A549 (cell line): ENCODE results near the gene NHSL1. TPM values are rescaled to one million over a fixed set of nuclear protein-coding genes. Genes with fewer than 3 reads are reported as not detected.

Source experiments
- ATAC-seq, 2 experiments: fragments of 200-7000 bp in 1 of 2; fragments of >200 bp in 1 of 2; cut with Nextera tagmentation in 1 of 2; cut with Tn5 transposase in 1 of 2; 3 replicates each; pipeline versions ENCODE4 v1.8.0 to v1.9.1; 2018 to 2020; ENCODE audit warnings: mild to moderate bottlenecking in 1 of 2, moderate library complexity in 1 of 2
- CTCF ChIA-PET: fragments of 300-600 bp; sonication (Branson Sonifier 250); formaldehyde crosslinking; extraction: SDS; loops from one replicate; lab custom pipeline; 2021; ENCODE audit warnings: antibody characterized with exemption, inconsistent platforms; lab: Yijun Ruan, JAX
- POLR2A ChIA-PET: fragments of 350-600 bp; formaldehyde crosslinking; extraction: SDS; loops from one replicate; lab custom pipeline; 2021; ENCODE audit warnings: antibody characterized with exemption, inconsistent platforms; lab: Yijun Ruan, JAX
- DNase-seq, 2 experiments: peaks; one replicate each; pipeline versions ENCODE4 v3.0.0 to v3.0.0-alpha.2; 2011 to 2016; ENCODE audit warnings: low read depth in 1 of 2, low spot score in 1 of 2
- FAIRE-seq: peaks from 2 replicates; lab custom pipeline; 2011; peaks lifted over from hg19 to GRCh38; lab: Jason Lieb, UNC
- H3K27ac ChIP-seq, 2 experiments: fragments of >200 bp; sonication (Bioruptor Twin); formaldehyde crosslinking; 3 replicates each; pipeline ENCODE4 v1.5.1; 2016 to 2017
- H3K4me1 ChIP-seq: fragments of >200 bp; sonication (Bioruptor Twin); formaldehyde crosslinking; 3 replicates; pipeline ENCODE4 v1.6.1; 2016
- H3K4me2 ChIP-seq: fragments of >200 bp; sonication (Bioruptor Twin); formaldehyde crosslinking; 3 replicates; pipeline ENCODE4 v1.6.1; 2016
- H3K4me3 ChIP-seq: fragments of >200 bp; sonication (Bioruptor Twin); formaldehyde crosslinking; 3 replicates; pipeline ENCODE4 v1.5.1; 2016
- H3K9me3 ChIP-seq: fragments of >200 bp; sonication (Bioruptor Twin); formaldehyde crosslinking; 3 replicates; pipeline ENCODE4 v1.6.1; 2016
- BHLHE40 ChIP-seq: IDR thresholded peaks from 2 replicates; pipeline ENCODE4 v1.6.1; 2012; ENCODE audit warnings: low read depth, low read length, inconsistent platforms
- CEBPB ChIP-seq, 2 experiments: fragments of >200 bp in 1 of 2; sonication (Bioruptor Twin) in 1 of 2; formaldehyde crosslinking in 1 of 2; IDR thresholded peaks; 2 replicates each; pipeline ENCODE4 v1.6.1; 2012 to 2016
- CHD4 ChIP-seq: fragments of 200-600 bp; sonication (generic); IDR thresholded peaks from 2 replicates; pipeline ENCODE4 v1.6.1; 2016; ENCODE audit warnings: antibody characterized with exemption, mild to moderate bottlenecking, borderline replicate concordance
- EHF ChIP-seq: fragments of 250-450 bp; sonication (Bioruptor Pico); IDR thresholded peaks from 2 replicates; pipeline ENCODE4 v1.5.0; 2020; ENCODE audit warnings: mild to moderate bottlenecking
- ESRRA ChIP-seq: fragments of 150-350 bp; IDR thresholded peaks from 2 replicates; pipeline ENCODE4 v1.6.1; 2014; ENCODE audit warnings: mild to moderate bottlenecking, low read length, borderline replicate concordance
- FOXS1 ChIP-seq: fragments of 250-450 bp; sonication (Bioruptor Pico); IDR thresholded peaks from 2 replicates; pipeline ENCODE4 v1.5.0; 2020; ENCODE audit warnings: mild to moderate bottlenecking, moderate library complexity
- GATA3 ChIP-seq: IDR thresholded peaks from 2 replicates; pipeline ENCODE4 v1.6.1; 2012; ENCODE audit warnings: borderline replicate concordance
- HEYL ChIP-seq: fragments of 250-450 bp; sonication (Bioruptor Pico); IDR thresholded peaks from 2 replicates; pipeline ENCODE4 v1.8.0; 2021; ENCODE audit warnings: mild to moderate bottlenecking, moderate library complexity
- HOXB5 ChIP-seq: fragments of 250-450 bp; sonication (Bioruptor Pico); IDR thresholded peaks from 2 replicates; pipeline ENCODE4 v1.5.0; 2020; ENCODE audit warnings: mild to moderate bottlenecking, moderate library complexity
- JUN ChIP-seq, 2 experiments: fragments of >200 bp; sonication (Bioruptor Twin); formaldehyde crosslinking; IDR thresholded peaks; 2 replicates in 1 of 2; 3 replicates in 1 of 2; pipeline ENCODE4 v1.6.1; 2016 to 2017
- KDM5A ChIP-seq: fragments of 200-600 bp; sonication (generic); IDR thresholded peaks from 2 replicates; pipeline ENCODE4 v1.6.1; 2016; ENCODE audit warnings: antibody characterized with exemption, mild to moderate bottlenecking
- MAFK ChIP-seq: fragments of 450-650 bp; IDR thresholded peaks from 2 replicates; pipeline ENCODE4 v1.6.1; 2014; ENCODE audit not compliant: partially characterized antibody
- NPAS2 ChIP-seq: fragments of 250-450 bp; sonication (Bioruptor Pico); IDR thresholded peaks from 2 replicates; pipeline ENCODE4 v1.8.0; 2022; ENCODE audit warnings: mild to moderate bottlenecking, moderate library complexity, borderline replicate concordance
- NR3C1 ChIP-seq: fragments of >200 bp; sonication (Bioruptor Twin); formaldehyde crosslinking; IDR thresholded peaks from 3 replicates; pipeline ENCODE4 v1.6.1; 2017
- POLR2AphosphoS2 ChIP-seq: conservative IDR thresholded peaks from 2 replicates; pipeline ENCODE4 v1.6.1; 2012; ENCODE audit warnings: low read length, improper control_type of control experiment, inconsistent platforms
- RFX5 ChIP-seq: fragments of 450-650 bp; IDR thresholded peaks from 2 replicates; pipeline ENCODE4 v1.7.1; 2014; ENCODE audit warnings: antibody characterized with exemption, mild to moderate bottlenecking, moderate library complexity
- RNF2 ChIP-seq: fragments of 200-600 bp; sonication (generic); IDR thresholded peaks from 2 replicates; pipeline ENCODE4 v1.6.1; 2016; ENCODE audit warnings: low read depth, mild to moderate bottlenecking, antibody characterized with exemption, moderate library complexity, borderline replicate concordance
- SMC3 ChIP-seq: fragments of >200 bp; sonication (Bioruptor Twin); formaldehyde crosslinking; IDR thresholded peaks from 3 replicates; pipeline ENCODE4 v1.6.1; 2018; ENCODE audit warnings: inconsistent platforms
- SREBF2 ChIP-seq: fragments of 450-650 bp; IDR thresholded peaks from 2 replicates; pipeline ENCODE4 v1.6.1; 2014; ENCODE audit warnings: mild to moderate bottlenecking, moderate library complexity
- TP53 ChIP-seq: fragments of 250-450 bp; sonication (Bioruptor Pico); IDR thresholded peaks from 2 replicates; pipeline ENCODE4 v1.5.0; 2021; ENCODE audit warnings: mild to moderate bottlenecking, moderate library complexity
- ZC3H11A ChIP-seq: fragments of 450-650 bp; IDR thresholded peaks from 2 replicates; pipeline ENCODE4 v1.6.1; 2014; ENCODE audit warnings: antibody characterized with exemption, mild to moderate bottlenecking
- ZNF302 ChIP-seq: fragments of 250-450 bp; sonication (Bioruptor Pico); IDR thresholded peaks from 2 replicates; pipeline ENCODE4 v1.9.0; 2021; ENCODE audit warnings: inconsistent platforms, mild to moderate bottlenecking, moderate library complexity
- ZSCAN20 ChIP-seq: fragments of 250-450 bp; sonication (Bioruptor Pico); IDR thresholded peaks from 2 replicates; pipeline ENCODE4 v1.8.0; 2022; ENCODE audit warnings: mild to moderate bottlenecking, moderate library complexity
- WGBS: methylation state at CpG from one replicate; pipeline ENCODE4 v1.1.6; 2017; ENCODE audit errors: missing lambda C conversion rate; 5-methylcytosine and 5-hydroxymethylcytosine counted together
- polyA plus RNA-seq, 4 experiments: library from polyadenylated mRNA; depleted of rRNA in 3 of 4; stranded (reverse); fragments of >200 nt; fragmentation: RNase III in 1 of 4; extraction: RNeasy Plus Mini Kit Qiagen cat#74134 plus additional on column Dnase treatment in 1 of 4; gene quantifications; 2 replicates in 3 of 4; 3 replicates in 1 of 4; pipeline ENCODE4 v1.2.3, GENCODE V29; 2011 to 2017
- TF ChIP-seq, protein P1 (sequence below): IDR thresholded peaks from 2 replicates; pipeline ENCODE4 v1.6.1; 2012

NHSL1 gene
- polyA plus RNA-seq, 2 of the 4 experiments (the other 2 are of a cell fraction) = 1.6 to 2.8 TPM

DNA sequence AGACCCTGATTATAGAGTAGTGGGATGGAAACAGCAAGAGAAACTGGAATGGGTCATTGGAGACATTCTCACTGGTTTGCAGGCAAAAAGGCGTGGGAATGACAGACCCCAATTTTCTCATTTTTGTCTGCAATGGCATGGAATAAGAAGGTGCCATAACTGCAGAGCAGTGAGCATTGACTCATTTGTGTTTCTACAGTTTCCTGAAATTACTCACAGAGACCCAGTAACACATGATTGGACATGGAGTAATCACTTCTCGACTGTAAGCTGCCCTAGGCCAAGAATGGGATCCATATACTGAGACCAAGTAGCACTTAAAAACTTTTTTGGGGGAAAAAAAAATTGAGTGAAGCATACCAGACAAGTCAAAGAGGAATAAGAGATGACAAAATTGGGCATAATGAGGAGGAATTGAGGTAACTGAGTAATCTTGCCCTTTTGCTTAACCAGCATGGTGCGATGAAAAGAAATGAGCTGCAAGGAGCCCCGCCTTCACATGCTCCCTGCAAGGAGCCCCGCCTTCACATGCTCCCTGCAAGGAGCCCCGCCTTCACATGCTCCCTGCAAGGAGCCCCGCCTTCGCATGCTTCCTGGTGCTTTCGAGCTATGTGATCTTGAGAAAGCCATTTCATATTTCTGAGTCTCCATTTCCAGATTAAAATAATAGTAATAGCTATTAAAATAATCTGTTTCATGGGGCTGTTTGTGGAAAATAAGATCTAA lies 44.1 kb downstream of the NHSL1 start:
- peak overlapping the region; percentile 68 for H3K4me2 ChIP-seq
- peaks cover 19% of the 10 kb centered on the region for H3K4me1 ChIP-seq
- TF ChIP-seq EHF (no peak), CEBPB (IDR thresholded peaks at IDR 0.05) (no peak), TP53 (CRISPR knock-in tag) (no peak), RFX5 (no peak), NPAS2 (CRISPR knock-in tag) (no peak), POLR2AphosphoS2 (no peak), SMC3 (no peak), CHD4 (no peak), NR3C1 (no peak), SREBF2 (no peak), KDM5A (no peak), JUN (IDR thresholded peaks at IDR 0.05) (no peak), GATA3 (no peak)
- TF ChIP-seq, protein P1, sequence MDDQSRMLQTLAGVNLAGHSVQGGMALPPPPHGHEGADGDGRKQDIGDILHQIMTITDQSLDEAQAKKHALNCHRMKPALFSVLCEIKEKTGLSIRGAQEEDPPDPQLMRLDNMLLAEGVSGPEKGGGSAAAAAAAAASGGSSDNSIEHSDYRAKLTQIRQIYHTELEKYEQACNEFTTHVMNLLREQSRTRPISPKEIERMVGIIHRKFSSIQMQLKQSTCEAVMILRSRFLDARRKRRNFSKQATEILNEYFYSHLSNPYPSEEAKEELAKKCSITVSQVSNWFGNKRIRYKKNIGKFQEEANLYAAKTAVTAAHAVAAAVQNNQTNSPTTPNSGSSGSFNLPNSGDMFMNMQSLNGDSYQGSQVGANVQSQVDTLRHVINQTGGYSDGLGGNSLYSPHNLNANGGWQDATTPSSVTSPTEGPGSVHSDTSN = no peak
- ChIA-PET POLR2A (interaction anchor here (1.4 kb wide), 1 partner anchor 14 kb away, joined by 7 read pairs; no protein-coding TSS in a partner anchor), CTCF (interaction anchor here (1.8 kb wide), 1 partner anchor 311 kb away, joined by 3 read pairs; no protein-coding TSS in a partner anchor)
- no peaks in the 10 kb centered on the region for H3K9me3 ChIP-seq
- 42% methylated on average over 9 of the region's 9 CpGs for WGBS
- peak; percentile 8 to 29 for DNase-seq
- H3K27ac ChIP-seq = peak overlapping the region; percentile 40 to 63; a peak in 4 of 6 replicates
- no peak for FAIRE-seq
- ATAC-seq = peak; percentile 89 to 91
- no peak overlapping the region for H3K4me3 ChIP-seq

DNA sequence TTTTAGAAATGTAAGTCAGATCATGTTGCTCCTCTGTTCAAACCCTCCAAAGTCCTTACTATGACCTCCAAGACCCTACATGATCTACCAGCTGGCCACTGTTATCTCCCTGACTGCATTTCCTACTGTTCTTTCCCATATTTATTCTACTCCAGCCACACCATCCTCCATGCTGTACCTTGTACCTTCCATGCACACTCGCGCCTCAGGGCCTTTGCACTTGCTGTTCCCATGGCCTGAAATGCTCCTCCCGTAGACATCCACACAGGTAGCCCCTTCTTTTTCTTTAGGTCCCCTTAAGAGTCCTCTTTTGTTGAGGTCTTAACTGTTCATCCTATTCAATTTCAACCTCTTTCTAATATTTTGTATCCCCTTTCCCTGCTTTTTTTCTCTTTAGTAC lies 48.3 kb downstream of the NHSL1 start:
- no peak for ATAC-seq
- H3K4me2 ChIP-seq = no peak overlapping the region
- ChIA-PET POLR2A (no interaction called here), CTCF (no interaction called here)
- no peak overlapping the region for H3K4me3 ChIP-seq
- no peak overlapping the region for H3K27ac ChIP-seq
- TF ChIP-seq NR3C1 (no peak), CEBPB (IDR thresholded peaks at IDR 0.05) (no peak), MAFK (no peak), ZC3H11A (no peak), ESRRA (no peak), BHLHE40 (no peak), HEYL (no peak), ZNF302 (CRISPR knock-in tag) (no peak), FOXS1 (CRISPR knock-in tag) (no peak), RNF2 (no peak), RFX5 (no peak), NPAS2 (CRISPR knock-in tag) (no peak), HOXB5 (CRISPR knock-in tag) (no peak), ZSCAN20 (no peak)
- TF ChIP-seq, protein P1 = no peak
- H3K4me1 ChIP-seq = peaks cover 14% of the 10 kb centered on the region
- DNase-seq = no peak
- no peaks in the 10 kb centered on the region for H3K9me3 ChIP-seq
- FAIRE-seq = no peak
- WGBS = 93% methylated on average over 3 of the region's 3 CpGs
